ENCODE measurements around the gene UBAP1. TPM values are rescaled to one million over a fixed set of nuclear protein-coding genes. Genes with fewer than 3 reads are reported as not detected.

Gene UBAP1
- total and polyA plus RNA-seq, 2 of the 4 experiments (the other 2 are of a cell fraction): 30.6 to 37.0 TPM

GRCh38 chr9:34190996-34191892 is 12.4 kb downstream of the UBAP1 start:
- CTCF ChIA-PET: interaction anchor here (0.7 to 0.9 kb wide), 3 partner anchors 21 to 58 kb away, joined by 3 to 8 read pairs (median 4); no protein-coding TSS in a partner anchor
- H3K14ac ChIP-seq (replicated peaks; ENCODE audit: low read depth, low read length): no peak overlapping the region
- H4K5ac ChIP-seq (ENCODE audit: low read depth, low read length): no peak overlapping the region
- H2BK5ac ChIP-seq (ENCODE audit: low read depth, low read length, poor library complexity, severe bottlenecking): no peak overlapping the region
- dilution Hi-C loops (cut with HindIII; ENCODE audit: low sequenced_read_pairs, unreplicated experiment) (no loop called here), intact Hi-C loops (cut with micrococcal nuclease) (no loop called here), in situ Hi-C loops (cut with MboI; ENCODE audit: low sequenced_read_pairs) (no loop called here)
- TF ChIP-seq CTCF (conservative IDR thresholded peaks at IDR 0.05; ENCODE audit: low read depth, low read length) (peak; percentile 33), RCOR1 (IDR thresholded peaks at IDR 0.05; ENCODE audit: insufficient replicate concordance, low read length) (no peak), CHD1 (IDR thresholded peaks at IDR 0.05; ENCODE audit: low read depth, low read length) (no peak), SMC3 (IDR thresholded peaks at IDR 0.05; ENCODE audit: low read depth, low read length) (0 out of 2 replicates have a peak, but pooled peaks have one; percentile 7), FOS (IDR thresholded peaks at IDR 0.05; ENCODE audit: low read depth, low read length) (no peak), RFX5 (IDR thresholded peaks at IDR 0.05; ENCODE audit: low read depth, low read length) (no peak), MAFK (IDR thresholded peaks at IDR 0.05; ENCODE audit: low read depth, low read length) (no peak), MAZ (IDR thresholded peaks at IDR 0.05; ENCODE audit: borderline replicate concordance, low read depth, low read length) (no peak), NFE2L2 (IDR thresholded peaks at IDR 0.05; ENCODE audit: low read depth, low read length) (no peak)
- DNase-seq (peak; percentile 34), ATAC-seq (ENCODE audit: low read depth) (peak; percentile 63)
- H3K36me3 ChIP-seq (ENCODE audit: control insufficient read depth, insufficient read depth, low read length): no peaks in the 10 kb centered on the region
- no peak overlapping the region for H3K27ac ChIP-seq (ENCODE audit: insufficient read depth, low read length)
- no peak overlapping the region for H3K56ac ChIP-seq (ENCODE audit: extremely low read depth, insufficient read depth, low read length)
- H3K4me1 ChIP-seq (ENCODE audit: control insufficient read depth, insufficient read depth, low read length): peaks cover 7% of the 10 kb centered on the region
- H4K20me1 ChIP-seq (ENCODE audit: insufficient read depth, low read length): peaks cover 78% of the 10 kb centered on the region
- no peak overlapping the region for H3K4me3 ChIP-seq (ENCODE audit: insufficient read depth, low read depth, low read length)
- H2AK9ac ChIP-seq (replicated peaks; ENCODE audit: low read depth, low read length, poor library complexity): no peak overlapping the region
- H3K4me2 ChIP-seq (ENCODE audit: low read depth, low read length): peak overlapping the region; percentile 11; the same call in 1 of the 2 replicates
- BruUV-seq (replicated peaks): no TSS peak
- no peak overlapping the region for H4K91ac ChIP-seq (ENCODE audit: insufficient read depth, low read depth, low read length)
- H3K18ac ChIP-seq (ENCODE audit: low read depth, low read length): no peak overlapping the region
- no peak overlapping the region for H2BK20ac ChIP-seq (ENCODE audit: low read depth, low read length)
- no peak overlapping the region for H4K8ac ChIP-seq (ENCODE audit: low read depth in 2 of 2, low read length in 2 of 2)
- H2BK15ac ChIP-seq (ENCODE audit: low read depth, low read length): no peak overlapping the region
- POLR2A ChIA-PET (ENCODE audit: unreplicated experiment): no interaction called here
- H3K9me3 ChIP-seq (ENCODE audit: control insufficient read depth, insufficient read depth, low read length): no peaks in the 10 kb centered on the region
- WGBS, 2 experiments (ENCODE audit: extremely low coverage in 2 of 2, insufficient read length in 1 of 2): 60% methylated on average over 1 of the region's 5 CpGs; no CpG with 5 or more reads in 1 of the 2 experiments
- no peaks in the 10 kb centered on the region for H3K27me3 ChIP-seq (ENCODE audit: control insufficient read depth, insufficient read depth, low read length)
- no peak overlapping the region for H3K4ac ChIP-seq (ENCODE audit: low read depth, low read length)
- no peak overlapping the region for H2AK5ac ChIP-seq (ENCODE audit: low read depth, low read length)
- H2BK120ac ChIP-seq (ENCODE audit: low read depth, low read length): no peak overlapping the region
- peaks cover 17 to 66% of the 10 kb centered on the region in 2 experiments; a peak in 3 of 4 replicates for H3K79me1 ChIP-seq (ENCODE audit: low read depth in 1 of 2, low read length in 2 of 2)
- H3K9me1 ChIP-seq (ENCODE audit: insufficient read depth, low read length): peaks cover 14% of the 10 kb centered on the region
- no peak overlapping the region for H2AFZ ChIP-seq (replicated peaks; ENCODE audit: low read length, poor library complexity)
- H3K9ac ChIP-seq (ENCODE audit: low read depth, low read length): no peak overlapping the region
- H3K23ac ChIP-seq (ENCODE audit: low read depth, low read length): no peak overlapping the region

All from IMR-90 (cell line).